HEK293 (cell line): ENCODE data around the gene IFT122.

Experiments used
- CTCF ChIA-PET: fragments of 350-600 bp; formaldehyde crosslinking; extraction: SDS; loops from one replicate; lab custom pipeline; 2021; ENCODE audit warnings: antibody characterized with exemption; lab: Yijun Ruan, JAX
- POLR2A ChIA-PET: fragments of 300-600 bp; formaldehyde crosslinking; extraction: SDS; loops from one replicate; lab custom pipeline; 2020; ENCODE audit warnings: antibody characterized with exemption, inconsistent platforms; lab: Yijun Ruan, JAX
- H3K27ac ChIP-seq: fragments of 200-500 bp; sonication (Bioruptor generic); 2 replicates; pipeline ENCODE4 v1.5.1; 2014; ENCODE audit warnings: low read depth, low read length, control low read depth, inconsistent platforms; ENCODE audit errors: extremely low read depth
- H3K36me3 ChIP-seq, 2 experiments: fragments of 200-500 bp in 1 of 2; sonication (Bioruptor generic) in 1 of 2; 1 replicate in 1 of 2; 2 replicates in 1 of 2; pipeline ENCODE4 v1.5.1; 2014 to 2017; ENCODE audit warnings: inconsistent platforms in 2 of 2, low read length in 2 of 2; ENCODE audit not compliant: control insufficient read depth in 2 of 2, insufficient read depth in 1 of 2
- H3K4me1 ChIP-seq: fragments of 200-500 bp; sonication (Bioruptor generic); 2 replicates; pipeline ENCODE4 v1.5.1; 2014; ENCODE audit warnings: mild to moderate bottlenecking, low read length, inconsistent platforms; ENCODE audit not compliant: control insufficient read depth, insufficient read depth
- H3K4me3 ChIP-seq: 2 replicates; pipeline ENCODE4 v1.5.1; 2011; ENCODE audit warnings: low read depth, mild to moderate bottlenecking, control low read depth, low read length, moderate library complexity
- H3K9me3 ChIP-seq: fragments of 200-500 bp; sonication (Bioruptor generic); 2 replicates; pipeline ENCODE4 v1.5.1; 2014; ENCODE audit warnings: low read depth, low read length, inconsistent platforms; ENCODE audit not compliant: control insufficient read depth, insufficient read depth
- GLIS1 ChIP-seq: fragments of 450-650 bp; formaldehyde crosslinking; IDR thresholded peaks from 2 replicates; pipeline ENCODE4 v1.5.1; 2016; ENCODE audit warnings: missing biosample characterization, missing genetic modification characterization
- KLF16 ChIP-seq: fragments of 450-650 bp; formaldehyde crosslinking; IDR thresholded peaks from 2 replicates; pipeline ENCODE4 v1.5.1; 2017; ENCODE audit warnings: missing biosample characterization, missing genetic modification characterization
- SP7 ChIP-seq: fragments of 450-650 bp; formaldehyde crosslinking; IDR thresholded peaks from 2 replicates; pipeline ENCODE4 v1.5.1; 2016; ENCODE audit warnings: missing biosample characterization, missing genetic modification characterization
- TSHZ1 ChIP-seq: fragments of 450-650 bp; formaldehyde crosslinking; IDR thresholded peaks from 2 replicates; pipeline ENCODE4 v1.5.1; 2016; ENCODE audit warnings: missing biosample characterization, missing genetic modification characterization, borderline replicate concordance
- YY1 ChIP-seq: fragments of 450-650 bp; formaldehyde crosslinking; IDR thresholded peaks from 2 replicates; pipeline ENCODE4 v1.5.1; 2018; ENCODE audit warnings: missing biosample characterization, missing genetic modification characterization
- ZBTB10 ChIP-seq: fragments of 450-650 bp; formaldehyde crosslinking; IDR thresholded peaks from 2 replicates; pipeline ENCODE4 v1.5.1; 2016; ENCODE audit warnings: missing biosample characterization, missing genetic modification characterization
- ZBTB6 ChIP-seq: fragments of 450-650 bp; formaldehyde crosslinking; IDR thresholded peaks from 2 replicates; pipeline ENCODE4 v1.5.1; 2017; ENCODE audit warnings: missing biosample characterization, missing genetic modification characterization
- ZNF10 ChIP-seq: fragments of 450-650 bp; formaldehyde crosslinking; IDR thresholded peaks from 2 replicates; pipeline ENCODE4 v1.5.1; 2017; ENCODE audit warnings: missing biosample characterization, missing genetic modification characterization
- ZNF174 ChIP-seq: fragments of 450-650 bp; formaldehyde crosslinking; IDR thresholded peaks from 2 replicates; pipeline ENCODE4 v1.5.0; 2017; ENCODE audit warnings: missing biosample characterization, mild to moderate bottlenecking, missing genetic modification characterization
- ZNF19 ChIP-seq: fragments of 450-650 bp; formaldehyde crosslinking; IDR thresholded peaks from 2 replicates; pipeline ENCODE4; 2016; ENCODE audit warnings: missing biosample characterization, missing genetic modification characterization, low read depth
- ZNF23 ChIP-seq: fragments of 450-650 bp; formaldehyde crosslinking; IDR thresholded peaks from 2 replicates; pipeline ENCODE4 v1.5.1; 2016; ENCODE audit warnings: missing biosample characterization, missing genetic modification characterization, borderline replicate concordance
- ZNF324 ChIP-seq: fragments of 450-650 bp; formaldehyde crosslinking; IDR thresholded peaks from 2 replicates; pipeline ENCODE4 v1.5.1; 2016; ENCODE audit warnings: missing biosample characterization, missing genetic modification characterization
- ZNF366 ChIP-seq: fragments of 450-650 bp; formaldehyde crosslinking; conservative IDR thresholded peaks from 2 replicates; pipeline ENCODE4 v1.5.1; 2016; ENCODE audit warnings: missing biosample characterization, missing genetic modification characterization
- ZNF37A ChIP-seq: fragments of 450-650 bp; IDR thresholded peaks from 2 replicates; pipeline ENCODE4 v1.5.1; 2018; ENCODE audit warnings: missing biosample characterization, missing genetic modification characterization
- ZNF404 ChIP-seq: fragments of 450-650 bp; formaldehyde crosslinking; IDR thresholded peaks from 2 replicates; pipeline ENCODE4 v1.5.1; 2017; ENCODE audit warnings: missing biosample characterization, missing genetic modification characterization
- ZNF621 ChIP-seq: fragments of 450-650 bp; formaldehyde crosslinking; IDR thresholded peaks from 2 replicates; pipeline ENCODE4 v1.5.1; 2017; ENCODE audit warnings: missing biosample characterization, missing genetic modification characterization
- ZNF660 ChIP-seq: fragments of 450-650 bp; IDR thresholded peaks from 2 replicates; pipeline ENCODE4 v1.5.1; 2018; ENCODE audit warnings: missing biosample characterization, mild to moderate bottlenecking, missing genetic modification characterization
- ZNF76 ChIP-seq: fragments of 450-650 bp; formaldehyde crosslinking; IDR thresholded peaks from 2 replicates; pipeline ENCODE4; 2016; ENCODE audit warnings: low read depth, missing biosample characterization, missing genetic modification characterization, borderline replicate concordance
- ZNF768 ChIP-seq: fragments of 450-650 bp; formaldehyde crosslinking; IDR thresholded peaks from 2 replicates; pipeline ENCODE4 v1.5.1; 2018; ENCODE audit warnings: missing biosample characterization, mild to moderate bottlenecking, missing genetic modification characterization

Gene IFT122

DNA sequence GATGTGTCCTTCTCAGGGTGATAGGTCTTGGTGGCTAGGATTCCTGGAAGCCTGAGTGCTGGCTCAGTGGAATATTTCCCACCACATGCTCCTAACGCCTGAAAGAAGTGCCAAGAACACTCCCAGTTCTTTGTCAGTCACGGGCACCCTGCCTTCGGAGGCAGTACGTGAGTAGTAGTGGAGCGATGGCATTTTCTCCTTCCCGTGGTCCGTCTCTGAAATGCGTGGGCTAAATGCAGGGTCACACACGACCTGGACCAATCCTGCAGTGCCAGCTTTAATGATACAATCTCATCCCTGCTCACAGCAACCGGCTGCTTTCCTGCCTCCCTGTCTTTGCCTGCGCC, 117.5 kb downstream of the IFT122 start (continued):
- TF ChIP-seq TSHZ1 (tag by site-specific recombination), result no peak
- no peak for TF ChIP-seq ZNF19 (tag by site-specific recombination)
- TF ChIP-seq, all 188 proteins: peak for 0

- no peaks in the 10 kb centered on the region for H3K4me1 ChIP-seq
- TF ChIP-seq ZNF324 (tag by site-specific recombination) (no peak), ZNF404 (no peak), ZNF37A (tag by site-specific recombination) (no peak), KLF16 (tag by site-specific recombination) (no peak), ZNF76 (tag by site-specific recombination) (no peak), ZBTB6 (no peak), ZNF174 (tag by site-specific recombination) (no peak), ZNF660 (no peak), SP7 (tag by site-specific recombination) (no peak), ZNF23 (tag by site-specific recombination) (no peak), ZBTB10 (tag by site-specific recombination) (no peak), ZNF621 (tag by site-specific recombination) (no peak)
- CTCF ChIA-PET, result interaction anchor here (0.5 kb wide), 1 partner anchor 52 kb away, joined by 3 read pairs; no protein-coding TSS in a partner anchor
- no peak overlapping the region for H3K27ac ChIP-seq
- no peak overlapping the region for H3K4me3 ChIP-seq
- no peaks in the 10 kb centered on the region for H3K9me3 ChIP-seq
- POLR2A ChIA-PET, result no interaction called here
- H3K36me3 ChIP-seq, result peaks cover 0 to 51% of the 10 kb centered on the region in 2 experiments; a peak in 2 of 3 replicates
Observed at GRCh38 chr3:129558081-129558771, 118.2 kb downstream of the IFT122 start.

GRCh38 chr3:129558772-129559564, 118.9 kb downstream of the IFT122 start:
- peaks cover 0 to 53% of the 10 kb centered on the region in 2 experiments; a peak in 2 of 3 replicates for H3K36me3 ChIP-seq
- no peak overlapping the region for H3K4me3 ChIP-seq
- POLR2A ChIA-PET, result no interaction called here
- no peaks in the 10 kb centered on the region for H3K9me3 ChIP-seq
- TF ChIP-seq YY1 (no peak), ZNF10 (tag by site-specific recombination) (no peak), ZNF768 (tag by site-specific recombination) (peak; percentile 38; the same call in 1 of the 2 replicates), GLIS1 (tag by site-specific recombination) (peak; percentile 52), ZNF366 (tag by site-specific recombination) (no peak)
- H3K27ac ChIP-seq, result no peak overlapping the region
- no peaks in the 10 kb centered on the region for H3K4me1 ChIP-seq
- CTCF ChIA-PET, result interaction anchor here (0.5 kb wide), 1 partner anchor 53 kb away, joined by 3 read pairs; no protein-coding TSS in a partner anchor
